NCI-H2171 (cell line): ENCODE measurements around the gene ZC2HC1B.

Experiments
- DNase-seq: peaks from one replicate; lab custom pipeline; 2025; lab: John Stamatoyannopoulos, UW

ZC2HC1B gene

GRCh38 chr6:143934867-143935266, 70.6 kb downstream of the ZC2HC1B start:
- no peak for DNase-seq

GRCh38 chr6:143936347-143936746, 72.1 kb downstream of the ZC2HC1B start:
- DNase-seq = no peak

- no peak for DNase-seq
Measured at GRCh38 chr6:143936778-143937667, 72.7 kb downstream of the ZC2HC1B start.

- no peak for DNase-seq
Measured at GRCh38 chr6:143937668-143937970, 73.3 kb downstream of the ZC2HC1B start.

GRCh38 chr6:143939364-143939763, 75.1 kb downstream of the ZC2HC1B start:
- DNase-seq = no peak

- peak; percentile 9 for DNase-seq
Measured at GRCh38 chr6:143940011-143940597, 75.8 kb downstream of the ZC2HC1B start.

- no peak for DNase-seq
Measured at GRCh38 chr6:143941852-143942627, 77.8 kb downstream of the ZC2HC1B start.

- no peak for DNase-seq
Measured at GRCh38 chr6:143948208-143948607, 83.9 kb downstream of the ZC2HC1B start.

GRCh38 chr6:143949535-143949934, 85.3 kb downstream of the ZC2HC1B start:
- DNase-seq = no peak

GRCh38 chr6:143949962-143950361, 85.7 kb downstream of the ZC2HC1B start:
- no peak for DNase-seq

GRCh38 chr6:143950875-143951274, 86.6 kb downstream of the ZC2HC1B start:
- no peak for DNase-seq

GRCh38 chr6:143952060-143952778, 87.9 kb downstream of the ZC2HC1B start:
- DNase-seq = no peak

GRCh38 chr6:143952947-143953701, 88.8 kb downstream of the ZC2HC1B start:
- no peak for DNase-seq

- DNase-seq = no peak
Measured at GRCh38 chr6:143953922-143954321, 89.6 kb downstream of the ZC2HC1B start.

GRCh38 chr6:143955971-143956370, 91.7 kb downstream of the ZC2HC1B start:
- DNase-seq = no peak

GRCh38 chr6:143957679-143958274, 93.5 kb downstream of the ZC2HC1B start:
- DNase-seq = no peak

GRCh38 chr6:143958839-143959399, 94.6 kb downstream of the ZC2HC1B start:
- no peak for DNase-seq

GRCh38 chr6:143959927-143960326, 95.7 kb downstream of the ZC2HC1B start:
- no peak for DNase-seq

- DNase-seq = no peak
Measured at GRCh38 chr6:143961066-143961465, 96.8 kb downstream of the ZC2HC1B start.
